ENCODE data around the gene STAB2. TPM values are rescaled to one million over a fixed set of nuclear protein-coding genes. Genes with fewer than 3 reads are reported as not detected.
A peak's percentile ranks its signal among the peaks of the same experiment; 100 is the strongest.

The STAB2 gene
- total RNA-seq, 1 experiment from 2014 or later: not detected

DNA sequence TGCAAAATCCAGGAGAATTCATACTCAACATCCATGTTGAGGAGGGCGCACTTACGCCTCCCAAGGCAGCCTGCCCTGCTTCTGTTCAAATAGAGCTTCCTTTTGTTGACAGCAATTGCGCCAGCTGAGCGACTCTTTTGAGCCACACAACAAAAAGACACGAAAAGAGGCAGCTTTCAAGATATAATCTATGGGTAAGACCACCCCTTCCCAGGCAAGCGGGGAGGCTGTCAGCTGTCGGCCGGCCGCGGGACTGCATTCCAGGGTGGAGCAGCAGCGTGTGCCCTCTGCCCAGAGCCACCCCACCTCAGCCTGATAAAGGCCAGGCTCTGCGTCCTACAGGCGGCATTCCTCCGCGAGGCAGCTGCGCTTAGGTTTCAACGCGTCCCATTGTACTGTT is 15.8 kb upstream of the STAB2 start:
- H3K4me3 ChIP-seq: no peak overlapping the region
- no peak for DNase-seq
- H3K36me3 ChIP-seq: no peaks in the 10 kb centered on the region
- no peaks in the 10 kb centered on the region for H3K27me3 ChIP-seq
- peaks cover 2% of the 10 kb centered on the region; the same call in 1 of the 2 replicates for H3K9me3 ChIP-seq

DNA sequence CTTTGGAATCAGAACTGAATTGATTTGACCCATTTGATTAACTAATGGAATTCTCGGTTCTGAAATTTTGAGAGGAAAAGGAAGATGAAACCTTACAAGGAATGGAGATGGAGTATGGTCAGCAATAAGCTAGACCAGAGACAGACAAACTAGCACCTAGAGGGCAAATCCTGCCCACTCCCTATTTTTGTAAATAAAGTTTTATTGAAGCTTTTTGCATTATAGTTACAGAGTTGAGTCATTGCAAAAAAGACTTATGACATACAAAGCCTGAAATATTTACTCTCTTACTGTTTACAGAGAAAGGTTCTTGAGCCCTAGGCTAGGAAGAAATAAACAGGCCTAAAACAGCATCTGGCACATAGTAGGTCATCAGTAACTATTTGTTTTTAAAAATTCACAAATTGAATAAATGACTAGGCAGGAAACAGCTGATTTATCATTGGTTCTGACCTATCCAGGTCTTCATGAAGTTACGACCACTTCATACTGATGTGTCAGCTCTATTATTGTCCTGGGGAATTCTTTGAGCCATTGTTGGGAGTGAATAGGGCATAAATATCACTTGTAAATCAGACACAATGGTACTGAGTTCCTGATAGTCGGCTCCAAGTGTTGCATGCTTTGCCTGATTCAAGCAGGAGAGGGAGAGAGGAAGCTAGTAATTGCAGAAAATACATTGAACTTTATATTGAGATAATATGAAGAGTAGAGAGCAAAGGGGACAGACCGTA is 14.6 kb upstream of the STAB2 start:
- DNase-seq: no peak
- Histone ChIP-seq H3K9me3 (no peaks in the 10 kb centered on the region), H3K4me3 (no peak overlapping the region), H3K36me3 (no peaks in the 10 kb centered on the region), H3K27me3 (no peaks in the 10 kb centered on the region)

DNA sequence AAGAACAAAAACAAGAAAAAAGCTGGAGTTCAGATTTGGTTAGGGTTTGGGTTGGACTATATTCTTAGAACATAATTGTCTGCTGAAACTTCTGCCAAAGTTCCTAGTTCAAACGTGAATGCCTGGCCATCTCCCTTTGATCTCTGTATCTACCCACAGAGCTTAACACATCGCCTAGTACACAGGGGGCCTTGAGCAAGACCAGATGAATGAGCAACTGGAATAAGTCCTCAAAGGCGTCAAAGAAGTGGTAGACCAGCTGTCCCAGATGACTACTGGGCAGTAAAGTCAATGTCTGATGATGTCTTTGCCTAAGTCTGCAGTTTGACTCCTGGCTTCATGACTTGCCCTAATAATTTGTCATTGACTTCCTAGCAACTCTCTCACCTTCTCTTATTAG is 13.9 kb upstream of the STAB2 start:
- H3K9me3 ChIP-seq: no peaks in the 10 kb centered on the region
- H3K27me3 ChIP-seq: no peaks in the 10 kb centered on the region
- H3K4me3 ChIP-seq: no peak overlapping the region
- DNase-seq: no peak
- no peaks in the 10 kb centered on the region for H3K36me3 ChIP-seq

DNA sequence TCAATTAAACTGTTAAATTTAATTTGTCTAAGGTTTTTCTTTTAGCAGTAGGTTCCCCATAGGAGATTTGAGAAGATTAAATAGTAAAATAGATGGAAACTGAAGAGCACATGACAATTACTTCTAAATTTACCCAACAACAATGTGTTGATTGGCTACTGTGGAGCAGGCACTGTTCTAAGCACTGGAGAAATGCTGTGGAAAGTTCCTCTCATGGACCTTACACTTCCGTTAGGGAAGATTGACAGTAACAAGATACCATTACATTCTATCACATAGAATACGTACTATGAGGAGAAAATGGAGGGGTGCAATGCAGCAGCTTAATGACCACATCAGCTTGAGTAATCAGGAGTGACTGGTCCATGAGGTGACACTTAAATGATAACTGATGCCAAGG is 8.1 kb upstream of the STAB2 start:
- H3K27me3 ChIP-seq: no peaks in the 10 kb centered on the region
- no peaks in the 10 kb centered on the region for H3K36me3 ChIP-seq

DNA sequence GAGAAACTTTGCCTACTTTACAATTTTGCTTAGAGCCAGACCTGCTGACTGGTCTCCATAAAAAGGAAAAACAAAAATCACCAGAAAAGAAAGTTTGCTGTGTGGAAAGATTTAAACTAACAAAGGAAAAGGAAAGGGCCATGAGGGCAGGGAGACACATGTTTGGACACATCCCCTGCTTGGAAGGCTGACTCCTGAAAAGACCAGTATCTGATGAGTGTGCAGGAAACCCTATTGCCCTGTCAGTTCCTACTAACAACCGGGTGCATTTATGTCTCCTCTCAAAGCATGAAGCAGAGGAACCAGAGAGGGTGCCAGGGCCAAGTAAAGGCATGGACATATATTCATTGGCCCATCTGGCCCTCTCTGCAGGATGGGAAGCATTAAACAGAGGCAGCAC is 7.0 kb upstream of the STAB2 start:
- no peak for DNase-seq
- Histone ChIP-seq H3K36me3 (no peaks in the 10 kb centered on the region), H3K9me3 (no peaks in the 10 kb centered on the region), H3K4me3 (no peak overlapping the region), H3K27me3 (peaks cover 4% of the 10 kb centered on the region; the same call in 1 of the 2 replicates)

More for the DNA sequence above, 8.1 kb upstream of the STAB2 start:
- H3K9me3 ChIP-seq: no peaks in the 10 kb centered on the region
- DNase-seq: no peak
- no peak overlapping the region for H3K4me3 ChIP-seq

DNA sequence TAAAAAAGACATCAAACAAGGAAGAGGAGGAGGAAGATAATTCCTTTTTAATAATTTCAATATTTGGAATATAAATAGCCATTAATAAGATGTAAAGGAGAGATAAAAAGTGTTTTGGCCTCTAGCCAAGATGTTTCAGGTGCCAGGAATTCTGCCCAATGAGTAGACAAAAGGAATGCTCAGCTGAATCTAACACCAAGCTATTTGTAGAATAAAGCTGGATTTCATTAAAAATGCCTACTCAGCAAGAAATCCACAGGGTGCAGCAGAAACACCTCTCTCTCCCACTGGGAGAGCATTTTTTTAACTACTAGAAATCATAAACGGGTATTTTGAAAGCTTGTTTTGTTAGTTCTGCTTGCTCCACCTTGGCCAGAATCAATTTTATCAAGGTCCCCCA is 4.1 kb upstream of the STAB2 start:
- Histone ChIP-seq H3K9me3 (no peaks in the 10 kb centered on the region), H3K4me3 (no peak overlapping the region), H3K27me3 (peaks cover 4% of the 10 kb centered on the region; the same call in 1 of the 2 replicates), H3K36me3 (no peaks in the 10 kb centered on the region)
- DNase-seq: no peak

DNA sequence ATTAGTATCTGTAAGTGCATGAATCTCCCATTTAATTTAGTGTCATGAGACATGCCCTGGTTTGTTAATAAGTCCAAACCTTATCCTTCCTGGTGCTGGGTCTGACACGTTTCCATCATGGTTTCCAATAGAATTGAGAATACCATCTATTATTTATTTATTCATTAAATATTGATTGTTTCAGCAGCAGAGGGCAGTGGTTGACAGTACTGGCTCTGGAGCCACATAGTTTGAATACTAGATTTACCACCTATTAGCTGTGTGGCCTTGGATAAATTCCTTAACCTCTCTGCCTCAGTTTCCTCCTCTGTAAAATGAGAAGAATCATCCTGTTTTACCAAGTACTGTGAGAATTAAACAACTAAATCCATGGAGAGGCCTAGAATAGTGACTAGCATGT is 941 bp upstream of the STAB2 start:
- no peak for DNase-seq
- Histone ChIP-seq H3K27me3 (peaks cover 4% of the 10 kb centered on the region; the same call in 1 of the 2 replicates), H3K4me3 (no peak overlapping the region), H3K36me3 (no peaks in the 10 kb centered on the region), H3K9me3 (no peaks in the 10 kb centered on the region)

DNA sequence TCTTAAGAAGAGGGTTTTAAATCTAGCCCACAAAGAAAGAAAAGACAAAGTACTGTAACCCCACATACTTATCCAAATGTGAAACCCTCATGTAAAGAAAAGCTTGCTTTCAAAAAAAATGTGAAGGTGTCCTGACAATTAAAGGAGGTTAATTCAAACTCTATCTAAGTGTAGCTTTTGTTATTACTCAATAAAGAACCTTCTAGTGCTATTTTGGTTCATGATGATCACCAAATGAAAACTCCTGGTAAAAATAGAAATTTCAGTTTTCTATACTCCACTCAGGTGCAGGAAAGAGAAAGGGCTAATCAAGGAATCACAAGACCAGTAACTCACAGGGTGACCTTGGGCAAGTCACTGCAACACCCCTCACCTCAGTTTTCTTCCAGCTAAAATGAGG is 1.6 kb downstream of the STAB2 start:
- no peaks in the 10 kb centered on the region for H3K9me3 ChIP-seq
- no peaks in the 10 kb centered on the region for H3K36me3 ChIP-seq
- H3K27me3 ChIP-seq: peaks cover 4% of the 10 kb centered on the region
- no peak overlapping the region for H3K4me3 ChIP-seq
- DNase-seq: no peak

DNA sequence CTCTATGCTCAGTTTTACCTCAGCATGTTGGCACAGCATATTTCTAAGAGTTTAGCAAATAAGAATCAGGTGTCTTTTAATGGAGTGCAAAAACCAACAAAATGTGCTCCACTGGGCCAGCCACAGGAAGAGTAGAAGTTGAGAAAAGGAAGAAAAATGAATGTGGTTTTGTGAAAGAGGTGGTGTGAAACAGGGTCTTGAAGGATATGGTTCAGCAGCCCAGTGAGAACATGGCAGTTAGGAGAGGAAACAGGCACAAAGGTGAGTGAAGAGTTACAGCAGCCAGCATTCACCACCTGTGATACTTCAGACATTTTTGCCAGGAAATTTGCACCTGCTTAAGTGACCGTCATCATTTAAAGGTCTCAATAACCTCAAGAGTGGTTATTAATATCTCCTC is 2.4 kb downstream of the STAB2 start:
- Histone ChIP-seq H3K9me3 (no peaks in the 10 kb centered on the region), H3K36me3 (no peaks in the 10 kb centered on the region), H3K4me3 (no peak overlapping the region), H3K27me3 (peaks cover 2% of the 10 kb centered on the region)
- no peak for DNase-seq

DNA sequence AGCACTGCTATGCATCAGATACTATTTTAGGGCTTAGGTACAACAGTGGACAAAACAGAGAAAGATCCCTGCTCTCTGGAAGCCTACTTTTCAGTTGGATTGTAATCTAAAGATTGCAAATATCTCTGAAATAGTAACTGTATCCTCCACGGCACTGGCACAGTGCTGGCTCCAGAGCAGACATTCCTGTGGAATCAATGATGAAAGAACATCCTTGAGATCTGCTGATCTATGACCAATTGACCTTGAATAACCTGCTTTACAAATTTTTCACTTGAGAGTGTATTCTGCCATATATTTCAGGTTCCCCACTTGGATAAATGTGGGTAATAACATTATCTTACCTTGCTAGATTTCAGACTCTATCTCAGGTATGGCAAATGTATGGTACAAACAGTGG is 3.2 kb downstream of the STAB2 start:
- Histone ChIP-seq H3K36me3 (no peaks in the 10 kb centered on the region), H3K27me3 (no peaks in the 10 kb centered on the region; the same call in none of the 2 replicates), H3K9me3 (no peaks in the 10 kb centered on the region), H3K4me3 (no peak overlapping the region)
- no peak for DNase-seq

DNA sequence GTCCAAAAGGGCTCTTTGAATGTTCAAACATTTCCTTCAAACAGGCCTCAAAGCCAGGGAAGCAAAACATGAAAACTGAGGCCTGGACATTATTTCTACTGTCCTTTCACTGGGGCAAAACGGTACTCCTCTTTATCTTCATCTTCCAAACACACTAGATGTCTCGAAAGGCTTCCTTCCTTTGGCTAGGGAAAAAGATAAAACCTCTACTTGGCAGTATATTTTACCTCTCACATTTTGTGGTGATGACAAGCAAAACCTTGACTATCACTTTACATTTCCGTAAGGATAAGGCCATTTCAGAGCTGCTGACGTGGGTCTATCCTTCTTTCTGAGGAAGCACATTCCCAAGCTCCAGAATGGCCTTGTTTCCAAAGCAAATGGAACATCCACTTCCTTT is 9.9 kb downstream of the STAB2 start:
- DNase-seq: no peak
- H3K9me3 ChIP-seq: no peaks in the 10 kb centered on the region

DNA sequence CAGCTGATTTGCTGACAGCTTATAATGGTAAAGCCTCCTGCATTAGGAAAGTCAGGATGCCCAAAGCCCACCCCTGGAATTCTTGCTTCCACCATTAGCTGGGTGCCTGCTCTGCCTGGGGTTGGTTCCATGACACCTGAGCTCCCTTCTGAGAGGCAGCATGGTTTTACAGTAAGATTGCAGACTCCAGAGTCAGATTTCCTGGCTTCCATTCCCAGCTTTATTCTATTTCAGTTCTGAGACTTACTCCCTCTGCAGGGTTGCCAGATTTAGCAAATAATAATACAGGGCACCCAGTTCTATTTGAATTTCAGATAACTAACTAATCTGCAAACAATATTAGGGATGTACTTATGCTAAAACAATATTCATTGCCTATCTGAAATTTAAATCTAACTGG is 12.2 kb downstream of the STAB2 start:
- H3K9me3 ChIP-seq: no peaks in the 10 kb centered on the region
- no peak overlapping the region for H3K4me3 ChIP-seq
- peaks cover 3% of the 10 kb centered on the region; the same call in 1 of the 2 replicates for H3K27me3 ChIP-seq
- no peak for DNase-seq
- no peaks in the 10 kb centered on the region for H3K36me3 ChIP-seq

More for the DNA sequence above, 9.9 kb downstream of the STAB2 start:
- no peaks in the 10 kb centered on the region for H3K36me3 ChIP-seq
- no peaks in the 10 kb centered on the region; the same call in 1 of the 2 replicates for H3K27me3 ChIP-seq
- no peak overlapping the region for H3K4me3 ChIP-seq

DNA sequence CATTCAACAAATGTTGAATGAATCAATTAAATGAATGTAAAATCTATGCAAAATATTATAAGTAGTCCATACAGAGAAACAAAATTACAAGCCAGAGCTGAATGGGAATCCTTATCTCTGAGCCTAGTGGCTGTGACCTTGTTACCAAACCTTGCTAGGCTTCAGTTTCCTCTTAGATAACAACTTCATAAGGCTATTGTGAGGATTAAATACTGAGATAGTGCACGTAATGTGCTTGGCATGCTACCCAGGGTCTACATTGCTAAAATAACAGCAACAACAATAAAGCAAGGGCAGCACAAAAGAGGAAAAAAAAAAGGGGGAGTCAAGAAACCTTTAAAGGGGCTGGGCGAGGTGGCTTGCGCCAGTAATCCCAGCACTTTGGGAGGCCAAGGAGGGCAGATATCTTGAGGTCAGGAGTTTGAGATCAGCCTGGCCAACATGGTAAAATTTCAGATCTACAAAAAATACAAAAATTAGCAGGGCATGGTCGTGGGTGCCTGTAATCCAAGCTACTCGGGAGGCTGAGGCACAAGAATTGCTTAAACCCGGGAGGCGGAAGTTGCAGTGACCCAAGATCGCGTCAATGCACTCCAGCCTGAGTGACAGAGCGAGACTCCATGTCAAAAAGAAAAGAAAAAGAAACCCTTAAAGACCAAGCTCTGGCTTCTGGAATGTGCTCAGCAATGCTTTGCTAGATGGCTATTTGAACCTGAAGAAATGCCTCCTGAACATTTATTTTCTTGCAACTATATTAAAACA is 14.1 kb downstream of the STAB2 start:
- DNase-seq: no peak
- H3K36me3 ChIP-seq: no peaks in the 10 kb centered on the region
- no peak overlapping the region for H3K4me3 ChIP-seq
- peaks cover 4% of the 10 kb centered on the region; the same call in 1 of the 2 replicates for H3K27me3 ChIP-seq
- H3K9me3 ChIP-seq: no peaks in the 10 kb centered on the region

DNA sequence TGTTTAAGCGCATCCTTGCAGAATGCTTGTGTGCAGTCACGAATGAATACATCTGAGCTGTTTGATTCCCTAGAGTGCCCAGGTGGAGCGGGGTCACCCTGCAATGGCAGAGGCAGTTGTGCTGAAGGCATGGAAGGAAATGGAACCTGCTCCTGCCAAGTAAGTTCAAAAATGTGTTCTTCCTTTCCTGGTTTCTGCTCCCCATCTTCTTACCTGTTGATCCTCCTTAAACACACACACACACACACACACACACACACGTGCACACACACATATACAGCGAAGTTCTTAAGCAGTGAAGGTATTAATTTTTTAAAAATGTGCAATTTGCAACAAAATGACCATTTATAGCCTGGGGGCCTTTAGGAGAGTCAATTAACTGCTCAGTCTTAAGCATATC is 33.3 kb downstream of the STAB2 start:
- no peaks in the 10 kb centered on the region for H3K9me3 ChIP-seq
- H3K4me3 ChIP-seq: no peak overlapping the region
- no peaks in the 10 kb centered on the region for H3K27me3 ChIP-seq
- no peaks in the 10 kb centered on the region for H3K36me3 ChIP-seq
- DNase-seq: no peak

DNA sequence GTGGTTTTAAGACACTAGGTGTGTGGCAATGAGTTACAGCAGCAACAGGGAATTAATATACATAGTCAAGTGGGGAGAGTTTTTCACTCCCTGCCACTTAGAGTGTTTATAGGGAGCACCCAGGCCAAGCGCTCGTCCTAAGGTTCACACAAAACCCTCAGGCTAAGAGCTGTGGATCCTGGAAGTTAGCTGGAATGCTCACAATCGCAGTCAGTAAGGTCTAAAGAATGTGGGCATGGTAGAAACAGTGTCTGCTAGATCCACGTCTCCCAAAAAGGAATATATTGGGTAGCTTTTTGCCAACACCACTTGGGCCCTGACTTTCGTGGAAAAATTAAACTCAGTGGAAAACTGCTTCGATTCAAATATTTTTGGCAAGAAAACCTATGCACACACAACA is 36.6 kb downstream of the STAB2 start:
- H3K27me3 ChIP-seq: no peaks in the 10 kb centered on the region
- no peaks in the 10 kb centered on the region for H3K9me3 ChIP-seq
- DNase-seq: no peak
- H3K4me3 ChIP-seq: no peak overlapping the region
- H3K36me3 ChIP-seq: no peaks in the 10 kb centered on the region

DNA sequence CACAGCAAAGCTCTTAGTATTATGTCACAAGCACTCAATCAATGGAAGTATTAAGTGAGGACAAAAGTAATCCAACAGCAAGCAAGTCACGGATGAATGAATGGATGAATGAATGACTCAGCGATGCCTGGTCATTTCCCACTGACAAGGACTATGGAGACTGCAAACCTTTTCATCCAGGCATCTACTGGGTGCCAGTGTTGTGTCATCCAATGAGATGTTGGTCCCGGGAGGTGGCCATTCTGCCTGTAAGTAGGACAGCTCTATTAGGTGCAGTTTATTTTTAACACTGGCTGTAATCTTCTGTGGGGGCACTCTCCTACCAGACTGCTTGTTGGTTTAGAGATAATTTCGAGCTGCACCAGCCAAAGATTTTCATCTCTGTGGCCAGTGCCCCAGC is 39.4 kb downstream of the STAB2 start:
- Histone ChIP-seq H3K9me3 (no peaks in the 10 kb centered on the region), H3K36me3 (no peaks in the 10 kb centered on the region), H3K27me3 (no peaks in the 10 kb centered on the region), H3K4me3 (no peak overlapping the region)
- peak; percentile 70 for DNase-seq

DNA sequence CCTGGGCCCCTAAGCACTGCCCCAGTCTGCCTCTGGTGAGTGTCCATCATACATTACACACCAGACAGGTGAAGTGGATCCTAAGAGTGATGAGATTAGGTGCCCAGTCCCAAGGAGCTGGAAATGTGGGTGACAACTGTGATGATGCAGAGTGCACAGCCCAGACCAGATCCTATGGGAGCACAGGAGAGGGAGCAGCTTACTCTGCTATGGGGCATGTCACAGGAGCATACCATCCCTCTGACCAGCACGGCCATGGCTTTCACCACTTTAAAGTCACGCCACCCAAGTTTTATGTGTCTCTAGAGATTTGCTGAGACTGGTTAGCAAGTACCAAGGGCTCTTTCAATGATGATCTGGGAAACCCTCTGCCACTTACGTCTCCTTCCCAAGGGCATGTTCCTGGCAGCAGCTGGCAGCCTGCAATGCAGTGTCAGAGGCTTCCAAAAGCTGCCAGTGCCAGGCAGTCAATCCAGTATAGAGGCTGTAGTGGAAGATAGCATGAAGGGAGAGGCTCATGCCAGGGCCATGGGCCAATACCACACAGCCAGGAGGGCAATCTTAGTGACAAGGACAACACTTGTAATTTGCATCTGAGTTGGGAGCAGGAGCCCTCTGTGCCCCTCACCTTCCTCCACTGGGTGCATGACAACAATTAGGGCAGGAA is 40.2 kb downstream of the STAB2 start:
- Histone ChIP-seq H3K9me3 (no peaks in the 10 kb centered on the region), H3K36me3 (no peaks in the 10 kb centered on the region), H3K27me3 (no peaks in the 10 kb centered on the region), H3K4me3 (no peak overlapping the region)
- DNase-seq: no peak
